Osteocyte (in vitro differentiated cells): ENCODE data around the gene SORT1. TPM values are rescaled to one million over a fixed set of nuclear protein-coding genes. Genes with fewer than 3 reads are reported as not detected.

ENCODE experiments used
- DNase-seq: peaks from one replicate; pipeline ENCODE4 v3.0.0; 2021; ENCODE audit warnings: mixed read lengths; ENCODE audit not compliant: unreplicated experiment; ENCODE audit errors: extremely low spot score
- H3K27ac Mint-ChIP-seq: one replicate; pipeline ENCODE4 v1.8.0; 2021; ENCODE audit warnings: mild to moderate bottlenecking, mixed read lengths; ENCODE audit not compliant: unreplicated experiment
- H3K27me3 Mint-ChIP-seq: one replicate; pipeline ENCODE4 v1.8.0; 2021; ENCODE audit warnings: mixed read lengths; ENCODE audit not compliant: unreplicated experiment
- H3K36me3 Mint-ChIP-seq: one replicate; pipeline ENCODE4 v1.8.0; 2021; ENCODE audit warnings: mixed read lengths; ENCODE audit not compliant: unreplicated experiment
- H3K4me1 Mint-ChIP-seq: one replicate; pipeline ENCODE4 v1.8.0; 2021; ENCODE audit warnings: mixed read lengths; ENCODE audit not compliant: unreplicated experiment
- H3K4me3 Mint-ChIP-seq: one replicate; pipeline ENCODE4 v1.8.0; 2021; ENCODE audit warnings: mild to moderate bottlenecking, moderate library complexity, mixed read lengths; ENCODE audit not compliant: unreplicated experiment
- H3K9me3 Mint-ChIP-seq: one replicate; pipeline ENCODE4 v1.8.0; 2021; ENCODE audit warnings: mixed read lengths; ENCODE audit not compliant: unreplicated experiment
- total RNA-seq: library from RNA; stranded (reverse); gene quantifications from 2 replicates; pipeline ENCODE4 v1.2.1, GENCODE V29; 2021
- TF ChIP-seq, protein P1 (sequence below): fragments of 200-600 bp; sonication (generic); IDR thresholded peaks from 2 replicates; pipeline ENCODE4 v1.5.0; 2021; ENCODE audit warnings: antibody characterized with exemption, mild to moderate bottlenecking, moderate library complexity

Gene SORT1
- total RNA-seq, 1 donor from 2014 or later: 71.4 TPM

GRCh38 chr1:109271458-109271857 is 126.3 kb downstream of the SORT1 start:
- no peaks in the 10 kb centered on the region for H3K9me3 Mint-ChIP-seq
- no peaks in the 10 kb centered on the region for H3K27me3 Mint-ChIP-seq
- TF ChIP-seq, protein P1, sequence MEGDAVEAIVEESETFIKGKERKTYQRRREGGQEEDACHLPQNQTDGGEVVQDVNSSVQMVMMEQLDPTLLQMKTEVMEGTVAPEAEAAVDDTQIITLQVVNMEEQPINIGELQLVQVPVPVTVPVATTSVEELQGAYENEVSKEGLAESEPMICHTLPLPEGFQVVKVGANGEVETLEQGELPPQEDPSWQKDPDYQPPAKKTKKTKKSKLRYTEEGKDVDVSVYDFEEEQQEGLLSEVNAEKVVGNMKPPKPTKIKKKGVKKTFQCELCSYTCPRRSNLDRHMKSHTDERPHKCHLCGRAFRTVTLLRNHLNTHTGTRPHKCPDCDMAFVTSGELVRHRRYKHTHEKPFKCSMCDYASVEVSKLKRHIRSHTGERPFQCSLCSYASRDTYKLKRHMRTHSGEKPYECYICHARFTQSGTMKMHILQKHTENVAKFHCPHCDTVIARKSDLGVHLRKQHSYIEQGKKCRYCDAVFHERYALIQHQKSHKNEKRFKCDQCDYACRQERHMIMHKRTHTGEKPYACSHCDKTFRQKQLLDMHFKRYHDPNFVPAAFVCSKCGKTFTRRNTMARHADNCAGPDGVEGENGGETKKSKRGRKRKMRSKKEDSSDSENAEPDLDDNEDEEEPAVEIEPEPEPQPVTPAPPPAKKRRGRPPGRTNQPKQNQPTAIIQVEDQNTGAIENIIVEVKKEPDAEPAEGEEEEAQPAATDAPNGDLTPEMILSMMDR: no peak
- H3K27ac Mint-ChIP-seq: no peak overlapping the region
- no peak for DNase-seq
- no peak overlapping the region for H3K4me3 Mint-ChIP-seq
- H3K4me1 Mint-ChIP-seq: peaks cover 28% of the 10 kb centered on the region
- peaks cover 6% of the 10 kb centered on the region for H3K36me3 Mint-ChIP-seq

GRCh38 chr1:109270623-109271317 is 126.9 kb downstream of the SORT1 start:
- Mint-ChIP-seq H3K4me3 (no peak overlapping the region), H3K9me3 (no peaks in the 10 kb centered on the region), H3K27ac (no peak overlapping the region), H3K36me3 (peaks cover 6% of the 10 kb centered on the region), H3K4me1 (peaks cover 23% of the 10 kb centered on the region), H3K27me3 (no peaks in the 10 kb centered on the region)
- DNase-seq: no peak
- TF ChIP-seq, protein P1: no peak

DNA sequence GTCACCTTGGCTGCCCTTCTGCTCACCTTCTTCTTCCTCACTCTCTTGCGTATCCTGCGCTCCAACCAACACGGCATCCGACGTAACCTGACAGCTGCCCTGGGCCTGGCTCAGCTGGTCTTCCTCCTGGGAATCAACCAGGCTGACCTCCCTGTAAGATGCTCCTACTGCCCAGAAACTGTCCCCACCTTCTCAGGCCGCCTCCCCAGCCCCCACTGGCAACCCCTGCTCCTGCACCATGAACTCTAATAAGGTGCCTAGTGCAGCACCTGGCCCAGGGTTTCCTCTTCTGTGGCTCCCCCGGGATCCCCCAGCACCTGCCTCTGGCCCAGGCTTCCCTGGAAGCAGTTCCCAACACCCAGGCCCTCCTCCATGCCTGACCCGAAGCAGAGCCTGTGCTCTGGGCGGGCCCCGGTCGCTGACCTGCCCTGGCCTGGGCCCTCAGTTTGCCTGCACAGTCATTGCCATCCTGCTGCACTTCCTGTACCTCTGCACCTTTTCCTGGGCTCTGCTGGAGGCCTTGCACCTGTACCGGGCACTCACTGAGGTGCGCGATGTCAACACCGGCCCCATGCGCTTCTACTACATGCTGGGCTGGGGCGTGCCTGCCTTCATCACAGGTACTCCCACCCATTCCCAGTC is 127.6 kb downstream of the SORT1 start:
- H3K36me3 Mint-ChIP-seq: peaks cover 6% of the 10 kb centered on the region
- DNase-seq: no peak
- H3K27me3 Mint-ChIP-seq: no peaks in the 10 kb centered on the region
- no peak overlapping the region for H3K27ac Mint-ChIP-seq
- H3K4me1 Mint-ChIP-seq: peaks cover 17% of the 10 kb centered on the region
- TF ChIP-seq, protein P1: no peak
- H3K4me3 Mint-ChIP-seq: no peak overlapping the region
- no peaks in the 10 kb centered on the region for H3K9me3 Mint-ChIP-seq

DNA sequence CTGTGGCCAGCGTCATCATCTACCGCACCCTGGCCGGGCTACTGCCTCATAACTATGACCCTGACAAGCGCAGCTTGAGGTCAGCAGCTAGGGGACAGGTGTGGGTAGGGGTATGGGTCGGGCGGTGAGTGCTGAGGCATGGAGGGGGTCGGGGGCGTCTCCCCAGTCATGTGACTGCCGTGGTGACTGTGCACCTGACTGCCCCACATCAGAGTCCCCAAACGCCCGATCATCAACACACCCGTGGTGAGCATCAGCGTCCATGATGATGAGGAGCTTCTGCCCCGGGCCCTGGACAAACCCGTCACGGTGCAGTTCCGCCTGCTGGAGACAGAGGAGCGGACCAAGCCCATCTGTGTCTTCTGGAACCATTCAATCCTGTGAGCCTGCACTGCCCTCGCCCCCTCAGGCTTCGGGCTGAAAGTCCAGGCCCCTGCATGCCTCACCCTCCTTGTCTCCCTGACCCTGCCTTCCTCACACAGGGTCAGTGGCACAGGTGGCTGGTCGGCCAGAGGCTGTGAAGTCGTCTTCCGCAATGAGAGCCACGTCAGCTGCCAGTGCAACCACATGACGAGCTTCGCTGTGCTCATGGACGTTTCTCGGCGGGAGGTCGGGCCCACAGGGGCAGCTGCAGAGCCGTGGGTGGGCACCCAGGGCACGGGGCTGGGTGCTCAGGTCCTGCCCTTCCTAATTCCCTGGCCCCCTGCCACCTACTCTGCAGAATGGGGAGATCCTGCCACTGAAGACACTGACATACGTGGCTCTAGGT is 128.3 kb downstream of the SORT1 start:
- DNase-seq: no peak
- TF ChIP-seq, protein P1: no peak
- H3K27ac Mint-ChIP-seq: no peak overlapping the region
- H3K27me3 Mint-ChIP-seq: no peaks in the 10 kb centered on the region
- H3K4me1 Mint-ChIP-seq: peaks cover 10% of the 10 kb centered on the region
- no peak overlapping the region for H3K4me3 Mint-ChIP-seq
- peaks cover 6% of the 10 kb centered on the region for H3K36me3 Mint-ChIP-seq
- H3K9me3 Mint-ChIP-seq: no peaks in the 10 kb centered on the region
